Measurements from ENCODE around the gene CYP27A1. TPM values are rescaled to one million over a fixed set of nuclear protein-coding genes. Genes with fewer than 3 reads are reported as not detected.
A peak's percentile ranks its signal among the peaks of the same experiment; 100 is the strongest.

The CYP27A1 gene
- total and polyA plus RNA-seq, 10 donors, result 8.7 to 65.5 (median 15.2) TPM

DNA sequence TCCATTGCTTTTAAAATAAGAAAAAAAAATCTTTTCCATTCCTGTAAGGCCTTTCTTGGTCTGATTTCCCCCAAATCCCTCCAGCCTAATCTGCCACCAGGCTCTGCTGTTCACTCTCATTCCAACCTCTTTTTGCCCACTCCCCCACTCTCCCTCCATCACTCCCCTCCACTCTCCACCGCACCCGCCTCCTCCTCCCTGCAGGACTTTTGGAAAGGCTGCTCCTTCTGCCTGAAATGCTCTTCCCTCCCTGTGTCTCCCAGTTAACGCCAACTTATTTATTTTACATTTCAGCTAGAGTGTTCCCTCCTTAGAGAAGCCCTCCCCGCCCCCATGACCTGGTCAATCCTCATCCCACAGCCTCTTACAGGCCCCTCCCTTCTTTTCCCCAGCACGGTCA lies 72.9 kb downstream of the CYP27A1 start:
- Histone ChIP-seq H3K4me1 (peaks cover 7 to 39% (median 19%) of the 10 kb centered on the region in 6 donors), H3K36me3 (no peaks in the 10 kb centered on the region), H3K9me3 (no peaks in the 10 kb centered on the region), H3K4me3 (no peak overlapping the region), H3K27ac (no peak overlapping the region), H3K27me3 (replicated peaks in 1 of 7) (peaks cover 3 to 99% (median 48%) of the 10 kb centered on the region in 7 donors)
- DNase-seq, result peak; percentile 44
- intact Hi-C loops (cut with DNase I; ENCODE audit: low total_unique reads), result no loop called here
- TF ChIP-seq POLR2AphosphoS5 (IDR thresholded peaks at IDR 0.05) (no peak), POLR2A (IDR thresholded peaks at IDR 0.05) (no peak), CTCF (IDR thresholded peaks at IDR 0.05 in 8 of 11, conservative IDR thresholded peaks at IDR 0.05 in 3 of 11) (no peak)
- 38 to 54% (median 50%) methylated on average over 5 of the region's 5 CpGs for WGBS, 5 donors

DNA sequence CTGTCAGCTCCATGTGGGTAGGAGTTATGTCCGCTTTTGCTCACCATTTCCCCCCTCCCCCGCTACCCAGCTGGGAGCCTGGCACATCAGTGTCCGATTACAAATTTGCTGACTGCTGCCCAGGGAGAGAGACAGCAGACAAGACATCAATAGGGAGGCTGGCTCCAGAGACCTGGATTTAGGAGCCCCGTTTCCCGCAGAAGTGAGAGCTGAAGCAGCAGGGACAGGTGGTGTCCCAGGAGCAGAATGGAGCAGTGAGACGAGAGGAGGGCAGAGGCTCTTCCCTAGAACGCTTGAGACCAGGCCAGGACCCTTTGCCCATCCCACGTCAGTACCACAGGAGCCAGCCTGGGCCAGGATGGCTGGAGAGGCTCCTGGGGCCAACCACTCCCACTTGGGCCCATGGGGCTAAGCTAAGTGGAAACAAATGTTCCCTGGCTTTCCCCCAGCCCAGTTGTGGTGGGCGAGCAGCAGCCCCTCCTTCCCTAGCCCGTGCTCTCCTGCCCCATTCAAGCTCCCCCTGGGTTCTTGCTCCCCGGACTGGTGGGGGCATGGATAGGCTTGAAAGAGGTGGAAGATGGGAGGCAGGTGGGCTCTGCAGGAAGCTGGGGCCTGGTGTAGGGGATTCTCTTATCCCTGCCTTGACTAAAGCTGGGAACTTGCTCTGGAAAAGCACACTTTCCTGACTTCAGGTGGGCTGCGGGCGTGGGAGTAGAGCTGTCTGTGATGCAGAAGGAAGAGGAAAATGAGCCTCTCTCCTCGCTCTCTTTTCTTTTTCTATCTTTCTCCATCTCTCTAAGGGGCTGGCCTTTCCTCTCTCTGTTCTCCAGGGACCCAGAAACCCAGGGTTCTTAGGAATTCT lies 73.6 kb downstream of the CYP27A1 start:
- intact Hi-C loops (cut with DNase I; ENCODE audit: low total_unique reads), result no loop called here
- Histone ChIP-seq H3K27me3 (replicated peaks in 1 of 7) (peaks cover 3 to 99% (median 52%) of the 10 kb centered on the region in 7 donors), H3K9me3 (no peaks in the 10 kb centered on the region), H3K4me1 (peaks cover 12 to 46% (median 25%) of the 10 kb centered on the region in 6 donors), H3K36me3 (no peaks in the 10 kb centered on the region), H3K4me3 (no peak overlapping the region), H3K27ac (peak overlapping the region in 4 of 8 donors; percentile 14 to 48 (median 31))
- peak; percentile 48 for DNase-seq
- 42 to 51% (median 47%) methylated on average over 12 to 14 of the region's 14 CpGs for WGBS, 5 donors
- TF ChIP-seq POLR2AphosphoS5 (IDR thresholded peaks at IDR 0.05) (no peak), POLR2A (IDR thresholded peaks at IDR 0.05) (no peak), CTCF (IDR thresholded peaks at IDR 0.05 in 8 of 11, conservative IDR thresholded peaks at IDR 0.05 in 3 of 11) (no peak)

DNA sequence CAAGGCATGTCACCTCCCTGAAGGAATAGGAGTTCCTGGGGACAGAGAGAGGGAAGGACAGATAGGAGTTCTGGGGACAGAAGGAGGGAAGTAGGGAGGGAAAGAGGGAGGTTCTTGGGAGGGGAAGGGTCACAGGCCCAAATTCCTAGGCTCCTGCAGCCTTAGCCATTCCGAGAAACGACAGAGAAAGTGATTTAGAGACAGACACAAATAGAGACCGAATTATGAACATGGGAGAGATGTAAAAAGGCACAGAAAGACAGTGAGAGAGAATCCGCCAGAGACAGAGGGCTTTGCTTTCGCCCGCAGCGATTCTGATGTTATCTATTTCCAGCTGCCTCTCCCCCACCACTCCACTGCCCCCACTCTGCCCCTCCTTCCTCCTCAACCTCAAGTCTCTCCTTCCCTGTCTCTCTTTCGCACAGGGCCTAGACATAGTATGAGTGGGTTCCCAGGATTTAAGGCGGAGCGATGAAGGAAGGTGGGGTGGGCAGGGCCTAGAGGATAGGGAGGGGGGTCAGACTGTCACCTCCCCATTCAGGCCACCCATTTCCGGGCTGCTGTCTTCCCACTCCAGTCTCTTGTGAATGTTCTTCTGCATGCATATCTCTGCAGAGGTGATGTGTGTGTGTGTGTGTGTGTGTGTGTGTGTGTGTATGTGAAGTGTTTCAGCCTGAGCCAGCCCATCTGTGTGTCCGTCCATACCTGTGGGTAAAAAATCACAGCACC lies 74.4 kb downstream of the CYP27A1 start:
- peak overlapping the region in 4 of 8 donors; percentile 14 to 48 (median 31) for H3K27ac ChIP-seq

More for the DNA sequence above, 74.4 kb downstream of the CYP27A1 start:
- WGBS, 5 donors, result 16 to 28% (median 19%) methylated on average over 12 of the region's 12 CpGs
- intact Hi-C loops (cut with DNase I; ENCODE audit: low total_unique reads), result no loop called here
- TF ChIP-seq CTCF (IDR thresholded peaks at IDR 0.05 in 8 of 11, conservative IDR thresholded peaks at IDR 0.05 in 3 of 11) (no peak), POLR2AphosphoS5 (IDR thresholded peaks at IDR 0.05) (no peak), POLR2A (IDR thresholded peaks at IDR 0.05) (no peak)
- Histone ChIP-seq H3K4me1 (peaks cover 12 to 54% (median 33%) of the 10 kb centered on the region in 6 donors), H3K4me3 (no peak overlapping the region), H3K27me3 (replicated peaks in 1 of 7) (peaks cover 3 to 100% (median 58%) of the 10 kb centered on the region in 7 donors), H3K9me3 (no peaks in the 10 kb centered on the region), H3K36me3 (no peaks in the 10 kb centered on the region)
- peak; percentile 44 for DNase-seq
